ENCODE measurements around the gene GYPC.

DNA sequence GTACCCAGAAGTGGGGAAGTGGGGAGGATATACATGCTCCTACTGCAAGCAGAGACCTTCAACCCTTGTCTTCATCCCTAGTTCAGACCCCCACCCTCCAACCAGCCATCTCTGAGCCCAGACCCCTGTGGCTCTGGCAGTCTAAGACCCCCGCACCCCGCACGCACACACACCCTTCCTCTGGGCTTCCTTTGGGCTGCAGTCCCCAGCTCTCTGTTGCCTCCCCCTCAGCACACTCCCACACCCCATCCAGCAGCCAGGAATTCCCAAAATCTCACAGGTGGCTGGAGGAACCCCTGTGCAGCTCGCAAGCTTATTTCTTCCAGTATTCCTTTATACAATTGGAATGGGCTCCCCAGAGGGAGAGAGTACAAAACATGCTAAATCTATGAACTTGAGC lies 13.9 kb upstream of the GYPC start:
- TF ChIP-seq, protein P1, sequence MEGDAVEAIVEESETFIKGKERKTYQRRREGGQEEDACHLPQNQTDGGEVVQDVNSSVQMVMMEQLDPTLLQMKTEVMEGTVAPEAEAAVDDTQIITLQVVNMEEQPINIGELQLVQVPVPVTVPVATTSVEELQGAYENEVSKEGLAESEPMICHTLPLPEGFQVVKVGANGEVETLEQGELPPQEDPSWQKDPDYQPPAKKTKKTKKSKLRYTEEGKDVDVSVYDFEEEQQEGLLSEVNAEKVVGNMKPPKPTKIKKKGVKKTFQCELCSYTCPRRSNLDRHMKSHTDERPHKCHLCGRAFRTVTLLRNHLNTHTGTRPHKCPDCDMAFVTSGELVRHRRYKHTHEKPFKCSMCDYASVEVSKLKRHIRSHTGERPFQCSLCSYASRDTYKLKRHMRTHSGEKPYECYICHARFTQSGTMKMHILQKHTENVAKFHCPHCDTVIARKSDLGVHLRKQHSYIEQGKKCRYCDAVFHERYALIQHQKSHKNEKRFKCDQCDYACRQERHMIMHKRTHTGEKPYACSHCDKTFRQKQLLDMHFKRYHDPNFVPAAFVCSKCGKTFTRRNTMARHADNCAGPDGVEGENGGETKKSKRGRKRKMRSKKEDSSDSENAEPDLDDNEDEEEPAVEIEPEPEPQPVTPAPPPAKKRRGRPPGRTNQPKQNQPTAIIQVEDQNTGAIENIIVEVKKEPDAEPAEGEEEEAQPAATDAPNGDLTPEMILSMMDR (optimal IDR thresholded peaks at IDR 0.05 in 1 of 3, IDR thresholded peaks at IDR 0.05 in 1 of 3, conservative IDR thresholded peaks at IDR 0.05 in 1 of 3; ENCODE audit: extremely low read depth in 1 of 3, insufficient read depth in 2 of 3, low read length in 3 of 3) = no peak
- TF ChIP-seq EZH2 (IDR thresholded peaks at IDR 0.05; ENCODE audit: low read length) = no peak

Data from keratinocyte (primary cell).